ENCODE results near the gene RBFOX2. TPM values are rescaled to one million over a fixed set of nuclear protein-coding genes. Genes with fewer than 3 reads are reported as not detected.
"Not testable (repeated sequence)": the region's sequence is repeated elsewhere in the genome, so short reads cannot be mapped to it uniquely, and the experiment has no call there.

RBFOX2 gene
- total RNA-seq, 3 donors from 2014 or later, result 5.6 to 6.9 (median 6.5) TPM

GRCh38 chr22:35743326-35743860 is 285.2 kb downstream of the RBFOX2 start:
- H3K4me1 Mint-ChIP-seq (ENCODE audit: low read depth), result no peaks in the 10 kb centered on the region
- ATAC-seq, result no peak

GRCh38 chr22:35742342-35743100 is 286.1 kb downstream of the RBFOX2 start:
- Mint-ChIP-seq H3K36me3 (ENCODE audit: insufficient read depth) (no peaks in the 10 kb centered on the region), H3K27me3 (ENCODE audit: low read depth) (peaks cover 2% of the 10 kb centered on the region), H3K9me3 (no peaks in the 10 kb centered on the region), H3K4me3 (no peak overlapping the region), H3K4me1 (ENCODE audit: low read depth) (no peaks in the 10 kb centered on the region)
- ATAC-seq (no peak), DNase-seq (no peak)

More at GRCh38 chr22:35743326-35743860, 285.2 kb downstream of the RBFOX2 start:
- Mint-ChIP-seq H3K9me3 (no peaks in the 10 kb centered on the region), H3K36me3 (ENCODE audit: insufficient read depth) (no peaks in the 10 kb centered on the region), H3K27me3 (ENCODE audit: low read depth) (no peaks in the 10 kb centered on the region), H3K4me3 (no peak overlapping the region)
- DNase-seq, result no peak

GRCh38 chr22:35740616-35741015 is 288.0 kb downstream of the RBFOX2 start:
- Mint-ChIP-seq H3K4me1 (ENCODE audit: low read depth) (no peaks in the 10 kb centered on the region), H3K9me3 (no peaks in the 10 kb centered on the region), H3K27me3 (ENCODE audit: low read depth) (peaks cover 8% of the 10 kb centered on the region), H3K4me3 (no peak overlapping the region), H3K36me3 (ENCODE audit: insufficient read depth) (no peaks in the 10 kb centered on the region)
- no peak for ATAC-seq
- DNase-seq, result no peak

GRCh38 chr22:35739931-35740380 is 288.7 kb downstream of the RBFOX2 start:
- H3K4me1 Mint-ChIP-seq (ENCODE audit: low read depth), result no peaks in the 10 kb centered on the region
- H3K36me3 Mint-ChIP-seq (ENCODE audit: insufficient read depth), result no peaks in the 10 kb centered on the region
- no peak overlapping the region for H3K4me3 Mint-ChIP-seq
- H3K27me3 Mint-ChIP-seq (ENCODE audit: low read depth), result peaks cover 8% of the 10 kb centered on the region
- no peaks in the 10 kb centered on the region for H3K9me3 Mint-ChIP-seq
- DNase-seq (no peak), ATAC-seq (no peak)

GRCh38 chr22:35739076-35739930 is 289.3 kb downstream of the RBFOX2 start:
- no peak overlapping the region for H3K4me3 Mint-ChIP-seq
- H3K4me1 Mint-ChIP-seq (ENCODE audit: low read depth), result no peaks in the 10 kb centered on the region
- H3K9me3 Mint-ChIP-seq, result no peaks in the 10 kb centered on the region
- DNase-seq (no peak), ATAC-seq (no peak)
- no peaks in the 10 kb centered on the region for H3K36me3 Mint-ChIP-seq (ENCODE audit: insufficient read depth)
- peaks cover 8% of the 10 kb centered on the region for H3K27me3 Mint-ChIP-seq (ENCODE audit: low read depth)

- not testable (repeated sequence) for ATAC-seq; H3K36me3 Mint-ChIP-seq (ENCODE audit: insufficient read depth); H3K4me1 Mint-ChIP-seq (ENCODE audit: low read depth)
Measured at GRCh38 chr22:35737886-35738285, 290.7 kb downstream of the RBFOX2 start.

GRCh38 chr22:35736701-35737100 is 291.9 kb downstream of the RBFOX2 start:
- peaks cover 9% of the 10 kb centered on the region for H3K27me3 Mint-ChIP-seq (ENCODE audit: low read depth)
- ATAC-seq (no peak), DNase-seq (no peak)
- no peaks in the 10 kb centered on the region for H3K4me1 Mint-ChIP-seq (ENCODE audit: low read depth)
- H3K4me3 Mint-ChIP-seq, result no peak overlapping the region
- H3K9me3 Mint-ChIP-seq, result no peaks in the 10 kb centered on the region
- no peaks in the 10 kb centered on the region for H3K36me3 Mint-ChIP-seq (ENCODE audit: insufficient read depth)

More at GRCh38 chr22:35737886-35738285, 290.7 kb downstream of the RBFOX2 start:
- DNase-seq; H3K4me3 Mint-ChIP-seq; H3K27me3 Mint-ChIP-seq (ENCODE audit: low read depth); H3K9me3 Mint-ChIP-seq: not testable (repeated sequence)

- peaks cover 13% of the 10 kb centered on the region for H3K27me3 Mint-ChIP-seq (ENCODE audit: low read depth)
- ATAC-seq (no peak), DNase-seq (no peak)
- H3K36me3 Mint-ChIP-seq (ENCODE audit: insufficient read depth), result no peaks in the 10 kb centered on the region
- no peaks in the 10 kb centered on the region for H3K4me1 Mint-ChIP-seq (ENCODE audit: low read depth)
- no peak overlapping the region for H3K4me3 Mint-ChIP-seq
- no peaks in the 10 kb centered on the region for H3K9me3 Mint-ChIP-seq
Measured at GRCh38 chr22:35736166-35736565, 292.5 kb downstream of the RBFOX2 start.

- Mint-ChIP-seq H3K4me1 (ENCODE audit: low read depth) (no peaks in the 10 kb centered on the region), H3K27me3 (ENCODE audit: low read depth) (peaks cover 17% of the 10 kb centered on the region), H3K4me3 (no peak overlapping the region), H3K36me3 (ENCODE audit: insufficient read depth) (no peaks in the 10 kb centered on the region), H3K9me3 (no peaks in the 10 kb centered on the region)
- DNase-seq (no peak), ATAC-seq (no peak)
Measured at GRCh38 chr22:35735542-35735941, 293.1 kb downstream of the RBFOX2 start.

- Mint-ChIP-seq H3K36me3 (ENCODE audit: insufficient read depth) (no peaks in the 10 kb centered on the region), H3K27me3 (ENCODE audit: low read depth) (peaks cover 17% of the 10 kb centered on the region), H3K4me1 (ENCODE audit: low read depth) (no peaks in the 10 kb centered on the region), H3K4me3 (no peak overlapping the region), H3K9me3 (no peaks in the 10 kb centered on the region)
- DNase-seq, result no peak
- no peak for ATAC-seq
Measured at GRCh38 chr22:35734517-35734827, 294.2 kb downstream of the RBFOX2 start.

GRCh38 chr22:35733791-35734516 is 294.7 kb downstream of the RBFOX2 start:
- Mint-ChIP-seq H3K4me3 (no peak overlapping the region), H3K36me3 (ENCODE audit: insufficient read depth) (no peaks in the 10 kb centered on the region), H3K27me3 (ENCODE audit: low read depth) (peaks cover 17% of the 10 kb centered on the region), H3K4me1 (ENCODE audit: low read depth) (no peaks in the 10 kb centered on the region), H3K9me3 (no peaks in the 10 kb centered on the region)
- no peak for DNase-seq
- no peak for ATAC-seq

- H3K4me1 Mint-ChIP-seq (ENCODE audit: low read depth), result no peaks in the 10 kb centered on the region
- H3K27me3 Mint-ChIP-seq (ENCODE audit: low read depth), result peaks cover 16% of the 10 kb centered on the region
- H3K4me3 Mint-ChIP-seq, result no peak overlapping the region
- no peaks in the 10 kb centered on the region for H3K9me3 Mint-ChIP-seq
- no peak for DNase-seq
- no peak for ATAC-seq
- no peaks in the 10 kb centered on the region for H3K36me3 Mint-ChIP-seq (ENCODE audit: insufficient read depth)
Measured at GRCh38 chr22:35733036-35733435, 295.6 kb downstream of the RBFOX2 start.

GRCh38 chr22:35732116-35732515 is 296.5 kb downstream of the RBFOX2 start:
- no peaks in the 10 kb centered on the region for H3K9me3 Mint-ChIP-seq
- DNase-seq (no peak), ATAC-seq (no peak)
- H3K27me3 Mint-ChIP-seq (ENCODE audit: low read depth), result peaks cover 14% of the 10 kb centered on the region
- H3K4me3 Mint-ChIP-seq, result no peak overlapping the region
- H3K4me1 Mint-ChIP-seq (ENCODE audit: low read depth), result no peaks in the 10 kb centered on the region
- H3K36me3 Mint-ChIP-seq (ENCODE audit: insufficient read depth), result no peaks in the 10 kb centered on the region

- DNase-seq (no peak), ATAC-seq (no peak)
- Mint-ChIP-seq H3K4me1 (ENCODE audit: low read depth) (no peaks in the 10 kb centered on the region), H3K27me3 (ENCODE audit: low read depth) (peaks cover 13% of the 10 kb centered on the region), H3K9me3 (no peaks in the 10 kb centered on the region), H3K36me3 (ENCODE audit: insufficient read depth) (no peaks in the 10 kb centered on the region), H3K4me3 (no peak overlapping the region)
Measured at GRCh38 chr22:35731321-35731720, 297.3 kb downstream of the RBFOX2 start.

Measured in activated T-cell treated with anti-CD3 and anti-CD28 coated beads, Interleukin-2, amount 50 U/mL, for 4 hours (primary cell).